Ectodermal cell (in vitro differentiated cells): ENCODE measurements around the gene CDX2.

Source experiments
- H3K27ac ChIP-seq: 2 replicates; pipeline ENCODE4 v1.7.0; 2013; ENCODE audit warnings: mild to moderate bottlenecking, low read depth, low read length; ENCODE audit not compliant: insufficient read depth, poor library complexity, severe bottlenecking
- H3K27me3 ChIP-seq: 2 replicates; pipeline ENCODE4 v1.7.0; 2013; ENCODE audit warnings: mild to moderate bottlenecking, low read length; ENCODE audit not compliant: insufficient read depth, control insufficient read depth, poor library complexity, severe bottlenecking
- H3K36me3 ChIP-seq: one replicate; pipeline ENCODE4 v1.7.0; 2013; ENCODE audit warnings: low read length; ENCODE audit not compliant: control insufficient read depth, insufficient read depth
- H3K4me1 ChIP-seq: one replicate; pipeline ENCODE4 v1.7.0; 2013; ENCODE audit warnings: low read length; ENCODE audit not compliant: control insufficient read depth, insufficient read depth
- H3K4me3 ChIP-seq: 2 replicates; pipeline ENCODE4 v1.7.0; 2013; ENCODE audit warnings: low read depth, low read length, control low read depth; ENCODE audit not compliant: insufficient read depth
- H3K9me3 ChIP-seq: 2 replicates; pipeline ENCODE4 v1.7.0; 2013; ENCODE audit warnings: mild to moderate bottlenecking, low read length, moderate library complexity; ENCODE audit not compliant: control insufficient read depth
- WGBS, 2 experiments: methylation state at CpG; one replicate each; pipeline ENCODE4 v1.1.7; 2013; ENCODE audit warnings: missing lambda C conversion rate in 2 of 2; 5-methylcytosine and 5-hydroxymethylcytosine counted together

CDX2 gene

DNA sequence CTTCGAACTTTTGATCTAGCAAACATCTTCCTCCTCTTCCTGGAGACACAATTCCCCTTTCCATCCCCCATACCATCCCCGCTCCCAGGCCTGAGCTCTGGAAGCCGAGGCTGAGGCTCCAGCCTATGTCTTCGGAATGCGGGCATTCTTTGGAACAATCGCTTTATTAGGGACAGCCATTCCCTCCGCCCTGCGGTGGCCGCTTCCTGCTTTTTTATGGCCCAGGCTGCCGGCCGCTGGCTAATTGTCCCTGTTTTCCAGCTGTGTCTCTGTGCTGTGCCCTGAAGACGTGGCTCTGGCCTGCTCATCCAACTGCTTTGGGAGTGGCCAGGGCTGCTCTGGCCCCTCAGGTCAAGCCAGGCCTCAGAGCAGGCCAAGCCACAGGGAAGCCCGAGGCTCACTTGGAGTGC lies 2.1 kb upstream of the CDX2 start:
- H3K4me3 ChIP-seq = no peak overlapping the region
- no peaks in the 10 kb centered on the region for H3K9me3 ChIP-seq
- peaks cover 37% of the 10 kb centered on the region for H3K4me1 ChIP-seq
- peaks cover 100% of the 10 kb centered on the region for H3K27me3 ChIP-seq
- 0 to 1% methylated on average over 13 of the region's 13 CpGs for WGBS, 2 experiments
- H3K27ac ChIP-seq = no peak overlapping the region
- H3K36me3 ChIP-seq = no peaks in the 10 kb centered on the region

- H3K4me1 ChIP-seq = peaks cover 44% of the 10 kb centered on the region
- H3K27ac ChIP-seq = no peak overlapping the region
- WGBS, 2 experiments = 3 to 4% methylated on average over 52 to 53 of the region's 53 CpGs
- H3K4me3 ChIP-seq = no peak overlapping the region
- H3K27me3 ChIP-seq = peaks cover 100% of the 10 kb centered on the region
- H3K9me3 ChIP-seq = no peaks in the 10 kb centered on the region
- no peaks in the 10 kb centered on the region for H3K36me3 ChIP-seq
Measured at GRCh38 chr13:27970382-27971235, 1.5 kb upstream of the CDX2 start.

GRCh38 chr13:27969866-27970229 lies 733 bp upstream of the CDX2 start:
- H3K4me1 ChIP-seq = peaks cover 45% of the 10 kb centered on the region
- no peak overlapping the region for H3K27ac ChIP-seq
- 9 to 12% methylated on average over 7 of the region's 7 CpGs for WGBS, 2 experiments
- no peaks in the 10 kb centered on the region for H3K9me3 ChIP-seq
- peaks cover 100% of the 10 kb centered on the region for H3K27me3 ChIP-seq
- H3K36me3 ChIP-seq = no peaks in the 10 kb centered on the region
- H3K4me3 ChIP-seq = no peak overlapping the region

DNA sequence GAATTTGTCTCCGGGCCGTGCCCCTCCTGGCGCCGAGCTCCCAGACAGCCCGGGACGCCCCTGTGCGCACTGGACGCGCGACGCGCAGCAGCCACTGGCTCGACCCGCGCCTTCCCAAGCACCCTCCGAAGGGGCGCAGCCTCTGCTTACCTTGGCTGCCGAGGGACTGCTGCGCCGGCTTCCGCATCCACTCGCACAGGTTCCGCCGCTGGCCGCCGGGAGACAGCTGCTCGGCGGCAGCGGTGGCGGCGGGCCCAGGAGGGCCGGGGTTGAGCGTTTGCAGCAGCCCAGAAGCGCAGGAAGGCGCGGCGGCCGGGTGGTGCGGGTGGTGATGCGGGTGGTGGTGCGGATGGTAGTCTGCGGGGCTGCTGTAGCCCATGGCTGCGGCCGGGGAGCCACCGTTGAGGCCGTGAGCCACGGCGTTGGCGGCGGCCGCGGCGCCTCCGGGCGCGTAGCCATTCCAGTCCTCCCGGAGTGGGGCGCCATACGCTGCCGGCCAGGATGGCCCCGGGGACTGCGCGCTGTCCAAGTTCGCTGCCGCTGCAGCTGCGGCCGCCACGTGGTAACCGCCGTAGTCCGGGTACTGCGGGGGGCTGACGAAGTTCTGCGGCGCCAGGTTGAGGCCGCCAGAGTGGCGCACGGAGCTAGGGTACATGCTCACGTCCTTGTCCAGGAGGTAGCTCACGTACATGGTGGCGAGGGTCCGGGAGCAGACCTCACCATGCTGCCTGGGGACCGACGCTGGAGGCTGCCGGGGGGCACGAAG lies 616 bp downstream of the CDX2 start:
- H3K36me3 ChIP-seq = no peaks in the 10 kb centered on the region
- H3K27me3 ChIP-seq = peaks cover 100% of the 10 kb centered on the region
- peaks cover 45% of the 10 kb centered on the region for H3K4me1 ChIP-seq
- no peak overlapping the region for H3K27ac ChIP-seq
- H3K4me3 ChIP-seq = peak overlapping the region; percentile 22
- no peaks in the 10 kb centered on the region for H3K9me3 ChIP-seq
- WGBS, 2 experiments = 2% methylated on average over 86 of the region's 86 CpGs

DNA sequence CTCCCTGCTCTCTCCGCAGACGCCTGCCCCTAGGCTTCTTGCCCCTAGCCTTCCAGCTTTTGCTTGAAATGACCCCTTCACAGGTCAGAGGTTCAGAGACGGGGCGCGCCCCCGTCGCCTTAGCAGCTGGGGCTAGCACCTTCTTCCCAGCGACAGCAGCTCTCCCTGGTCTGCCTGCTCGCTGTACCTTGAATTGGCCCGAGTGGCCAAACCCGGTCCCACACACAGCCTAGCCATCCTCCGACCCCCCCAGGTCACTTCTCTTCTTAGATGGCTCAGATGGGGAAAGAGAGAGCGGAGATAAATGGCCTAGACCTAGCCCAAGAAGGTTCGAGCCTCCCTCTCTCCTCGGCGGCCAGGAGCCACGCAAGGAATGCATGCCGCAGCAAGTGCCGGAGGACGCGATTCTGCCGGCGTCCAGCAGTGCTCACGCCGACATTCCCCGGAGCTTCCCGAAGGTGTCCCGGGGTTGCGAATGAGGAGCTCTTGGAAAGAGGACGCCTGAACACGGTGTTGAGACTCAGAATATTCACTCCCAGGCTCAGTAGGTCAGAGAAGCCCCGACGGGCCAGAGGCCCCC lies 1.3 kb downstream of the CDX2 start:
- no peak overlapping the region for H3K4me3 ChIP-seq

DNA sequence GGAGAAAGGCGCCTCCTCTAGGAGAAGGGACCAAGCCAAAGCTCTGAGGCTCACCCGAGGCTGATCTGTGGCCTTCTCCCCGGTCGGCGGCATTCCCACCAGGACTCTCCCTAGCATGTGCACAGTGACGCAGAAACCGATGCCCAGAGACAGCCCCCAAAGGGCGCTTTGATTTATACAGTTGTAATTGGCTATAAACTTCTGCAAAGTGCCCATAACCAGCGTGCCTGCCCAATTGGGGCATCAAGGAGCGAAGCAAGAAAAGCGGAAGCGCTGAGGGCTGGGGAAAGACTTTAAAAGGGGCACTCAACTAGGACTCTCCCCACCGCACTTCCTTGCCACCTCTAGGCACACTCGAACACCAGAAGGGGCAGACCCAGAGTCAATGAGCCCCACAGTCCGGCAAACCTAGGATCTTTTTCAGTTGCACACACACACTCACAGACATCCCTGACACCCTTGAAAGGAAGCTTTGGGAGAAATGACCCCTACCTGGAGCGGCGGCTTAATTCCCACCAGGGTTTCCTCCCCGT lies 1.8 kb downstream of the CDX2 start:
- no peak overlapping the region for H3K4me3 ChIP-seq
- H3K27ac ChIP-seq = no peak overlapping the region
- WGBS, 2 experiments = 2 to 5% methylated on average over 18 of the region's 18 CpGs

More for the DNA sequence above, 1.3 kb downstream of the CDX2 start:
- Histone ChIP-seq H3K27ac (no peak overlapping the region), H3K27me3 (peaks cover 100% of the 10 kb centered on the region), H3K36me3 (no peaks in the 10 kb centered on the region), H3K9me3 (no peaks in the 10 kb centered on the region), H3K4me1 (peaks cover 45% of the 10 kb centered on the region)
- 4 to 6% methylated on average over 33 of the region's 33 CpGs for WGBS, 2 experiments

DNA sequence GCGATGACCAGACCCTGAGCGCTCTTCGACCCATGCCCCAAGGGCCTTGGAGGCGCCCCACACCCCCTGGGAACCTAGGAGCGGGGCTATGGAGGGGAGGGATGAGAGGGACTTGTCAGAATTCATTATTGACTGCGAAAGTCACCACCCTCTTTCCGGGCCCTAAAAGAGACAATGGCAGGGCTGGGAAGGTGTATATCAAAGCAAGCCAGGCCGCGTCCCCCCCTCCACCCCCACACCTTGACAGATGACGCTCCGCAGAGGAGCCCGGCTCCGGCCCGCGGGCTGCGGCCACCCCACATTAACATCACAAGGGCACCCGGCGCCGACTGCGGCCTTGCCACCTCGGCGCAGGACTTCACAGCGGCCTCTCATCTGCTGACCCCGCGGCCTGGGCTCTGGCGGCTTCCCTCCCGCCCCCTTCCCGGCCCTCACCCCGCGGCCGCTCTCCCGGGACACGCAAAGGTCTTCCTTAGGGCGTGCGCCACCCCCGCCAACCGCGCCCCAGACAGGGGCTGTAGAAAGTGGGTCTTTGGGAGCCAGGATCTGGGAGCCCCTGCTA lies 2.4 kb downstream of the CDX2 start:
- Histone ChIP-seq H3K36me3 (no peaks in the 10 kb centered on the region), H3K4me1 (peaks cover 35% of the 10 kb centered on the region), H3K27ac (no peak overlapping the region), H3K4me3 (no peak overlapping the region), H3K9me3 (no peaks in the 10 kb centered on the region), H3K27me3 (peaks cover 100% of the 10 kb centered on the region)
- WGBS, 2 experiments = 1 to 2% methylated on average over 38 of the region's 38 CpGs

More for the DNA sequence above, 1.8 kb downstream of the CDX2 start:
- peaks cover 40% of the 10 kb centered on the region for H3K4me1 ChIP-seq
- H3K36me3 ChIP-seq = no peaks in the 10 kb centered on the region
- H3K27me3 ChIP-seq = peaks cover 100% of the 10 kb centered on the region
- H3K9me3 ChIP-seq = no peaks in the 10 kb centered on the region

GRCh38 chr13:27965740-27966640 lies 3.1 kb downstream of the CDX2 start:
- 1% methylated on average over 45 of the region's 45 CpGs for WGBS, 2 experiments
- no peak overlapping the region for H3K27ac ChIP-seq
- H3K4me3 ChIP-seq = no peak overlapping the region
- H3K36me3 ChIP-seq = no peaks in the 10 kb centered on the region
- H3K27me3 ChIP-seq = peaks cover 100% of the 10 kb centered on the region
- H3K4me1 ChIP-seq = peaks cover 29% of the 10 kb centered on the region
- no peaks in the 10 kb centered on the region for H3K9me3 ChIP-seq

DNA sequence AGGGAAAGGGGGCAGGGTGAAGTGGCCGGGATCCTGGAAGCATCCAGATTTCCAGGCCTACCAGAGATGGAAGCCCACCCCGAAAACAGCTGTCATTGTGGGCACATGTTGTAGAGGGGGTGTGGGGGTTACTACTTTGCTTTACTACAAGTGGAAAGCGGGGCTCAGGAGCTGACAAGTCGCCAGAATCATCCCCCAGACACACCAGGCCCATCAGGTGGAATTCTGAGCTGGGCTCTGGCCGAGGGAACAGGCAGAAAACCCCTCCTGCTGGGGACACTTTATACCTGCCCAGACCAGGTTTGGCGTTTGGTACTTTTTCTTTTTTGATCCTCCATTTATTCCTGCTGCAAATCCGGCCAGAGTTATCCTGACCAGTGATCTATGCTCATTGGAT lies 3.8 kb downstream of the CDX2 start:
- H3K9me3 ChIP-seq = no peaks in the 10 kb centered on the region
- 8 to 12% methylated on average over 7 of the region's 7 CpGs for WGBS, 2 experiments
- H3K4me1 ChIP-seq = peaks cover 27% of the 10 kb centered on the region
- H3K4me3 ChIP-seq = no peak overlapping the region
- no peak overlapping the region for H3K27ac ChIP-seq
- no peaks in the 10 kb centered on the region for H3K36me3 ChIP-seq
- peaks cover 100% of the 10 kb centered on the region for H3K27me3 ChIP-seq
